NCI-H526 treated with DMSO at 0.1 percent for 48 hours (cell line): ENCODE data around the gene MLYCD.

Experiments used
- DNase-seq: peaks from one replicate; lab custom pipeline; 2025; lab: John Stamatoyannopoulos, UW

MLYCD gene

GRCh38 chr16:83899272-83899897 is 470 bp downstream of the MLYCD start:
- no peak for DNase-seq

- no peak for DNase-seq
Observed at GRCh38 chr16:83899978-83900377, 1.1 kb downstream of the MLYCD start.

GRCh38 chr16:83900571-83900970 is 1.7 kb downstream of the MLYCD start:
- DNase-seq, result no peak

GRCh38 chr16:83901101-83901500 is 2.2 kb downstream of the MLYCD start:
- DNase-seq, result no peak

GRCh38 chr16:83903751-83904150 is 4.8 kb downstream of the MLYCD start:
- no peak for DNase-seq

GRCh38 chr16:83906683-83907082 is 7.8 kb downstream of the MLYCD start:
- DNase-seq, result no peak

GRCh38 chr16:83907111-83907510 is 8.2 kb downstream of the MLYCD start:
- no peak for DNase-seq

- no peak for DNase-seq
Observed at GRCh38 chr16:83907631-83908250, 8.8 kb downstream of the MLYCD start.

- DNase-seq, result no peak
Observed at GRCh38 chr16:83908798-83909197, 9.9 kb downstream of the MLYCD start.

GRCh38 chr16:83911290-83911689 is 12.4 kb downstream of the MLYCD start:
- no peak for DNase-seq

- no peak for DNase-seq
Observed at GRCh38 chr16:83912519-83913244, 13.8 kb downstream of the MLYCD start.

GRCh38 chr16:83913245-83913633 is 14.3 kb downstream of the MLYCD start:
- DNase-seq, result no peak

- DNase-seq, result no peak
Observed at GRCh38 chr16:83914091-83914710, 15.3 kb downstream of the MLYCD start.

- no peak for DNase-seq
Observed at GRCh38 chr16:83915081-83915480, 16.2 kb downstream of the MLYCD start.

- no peak for DNase-seq
Observed at GRCh38 chr16:83915491-83915890, 16.6 kb downstream of the MLYCD start.

GRCh38 chr16:83917152-83918120 is 18.5 kb downstream of the MLYCD start:
- no peak for DNase-seq

GRCh38 chr16:83920894-83921491 is 22.1 kb downstream of the MLYCD start:
- no peak for DNase-seq

- no peak for DNase-seq
Observed at GRCh38 chr16:83923581-83924365, 24.9 kb downstream of the MLYCD start.

GRCh38 chr16:83924686-83925085 is 25.8 kb downstream of the MLYCD start:
- DNase-seq, result no peak

- no peak for DNase-seq
Observed at GRCh38 chr16:83925095-83925905, 26.4 kb downstream of the MLYCD start.
